Measurements from ENCODE around the gene FCRL3. TPM values are rescaled to one million over a fixed set of nuclear protein-coding genes. Genes with fewer than 3 reads are reported as not detected.

FCRL3 gene
- total and polyA plus RNA-seq, 10 of the 15 experiments (the other 5 are each of a cell fraction or from before 2014, with no cell fraction given) = 0.04 to 2.3 (median 0.07) TPM; not detected in 5

DNA sequence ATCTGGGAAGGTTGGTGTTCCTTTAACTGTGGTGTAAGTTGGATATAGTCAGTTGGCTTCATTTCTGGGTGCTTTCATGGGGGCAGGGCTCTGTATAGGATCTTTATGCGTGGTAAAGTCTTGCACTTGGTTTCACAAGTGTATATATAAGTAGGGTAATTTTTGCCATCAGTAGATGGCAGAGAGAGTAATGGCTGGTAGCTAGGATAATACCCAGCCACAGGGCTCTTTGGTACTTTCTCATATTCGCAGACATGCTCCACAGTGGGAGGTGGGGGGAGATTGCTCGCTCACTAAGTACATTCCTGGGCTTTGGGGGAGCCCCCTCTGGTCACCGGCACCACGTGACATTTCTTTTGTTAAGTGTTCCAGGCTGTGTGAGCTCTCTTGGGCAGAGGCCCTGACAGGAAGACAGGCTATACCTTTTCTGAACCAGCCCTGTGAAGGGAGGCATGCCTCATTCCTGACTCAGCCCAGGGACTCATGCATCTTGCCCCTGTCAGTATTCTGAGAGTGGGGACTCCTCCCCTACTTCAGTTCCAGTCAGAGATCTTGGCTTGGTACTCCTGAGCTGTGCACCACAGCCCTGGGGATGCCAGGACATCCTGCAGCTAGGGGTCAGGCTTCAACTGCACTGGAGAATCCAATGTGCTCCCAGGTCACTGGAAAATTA lies 38.8 kb upstream of the FCRL3 start:
- POLR2A ChIA-PET = interaction anchor here (0.6 kb wide), 1 partner anchor 169 kb away, joined by 3 read pairs; no protein-coding TSS in a partner anchor
- Histone ChIP-seq H3K4me2 (ENCODE audit: control insufficient read depth, insufficient read depth) (no peak overlapping the region), H3K9ac (ENCODE audit: control insufficient read depth, insufficient read depth, low read length) (no peak overlapping the region), H4K20me1 (ENCODE audit: control insufficient read depth, insufficient read depth) (no peaks in the 10 kb centered on the region), H3K36me3 (ENCODE audit: control insufficient read depth in 2 of 2, insufficient read depth in 2 of 2, low read length in 1 of 2) (no peaks in the 10 kb centered on the region), H3K79me2 (ENCODE audit: control insufficient read depth, insufficient read depth, low read length) (no peaks in the 10 kb centered on the region), H3K4me3 (no peak overlapping the region), H3K9me3 (replicated peaks; ENCODE audit: control insufficient read depth, insufficient read depth, low read length) (no peaks in the 10 kb centered on the region), H2AFZ (ENCODE audit: control insufficient read depth, low read depth, low read length) (no peak overlapping the region), H3K4me1 (ENCODE audit: control insufficient read depth, insufficient read depth, low read length) (peaks cover 2% of the 10 kb centered on the region; the same call in 1 of the 2 replicates), H3K27me3 (replicated peaks in 1 of 2; ENCODE audit: control insufficient read depth in 2 of 2, insufficient read depth in 2 of 2, low read length in 1 of 2) (no peaks in the 10 kb centered on the region), H3K27ac (ENCODE audit: control insufficient read depth, insufficient read depth) (no peak overlapping the region)
- DNase-seq (ENCODE audit: low read depth, low spot score) (no peak), FAIRE-seq (no peak), ATAC-seq (peak; percentile 37; the same call in 2 of the 3 replicates)
- SMC1A ChIA-PET (ENCODE audit: uncharacterized antibody, unreplicated experiment) = interaction anchor here (1.4 to 2.1 kb wide), 2 partner anchors 12 to 159 kb away, joined by 4 to 8 read pairs; no protein-coding TSS in a partner anchor
- no TSS peak for BruUV-seq (replicated peaks)
- in situ Hi-C loops (cut with MboI) = no loop called here
- CTCF ChIA-PET = interaction anchor here (1.8 kb wide), 1 partner anchor 159 kb away, joined by 5 read pairs; no protein-coding TSS in a partner anchor
- WGBS (ENCODE audit: insufficient coverage, insufficient replicate concordance, low lambda C conversion rate, missing lambda C conversion rate) = 8% methylated on average over 5 of the region's 5 CpGs
- TF ChIP-seq RAD51 (IDR thresholded peaks at IDR 0.05) (peak; percentile 76), CHD2 (IDR thresholded peaks at IDR 0.05; ENCODE audit: borderline replicate concordance, low read depth, low read length) (no peak), CREB1 (IDR thresholded peaks at IDR 0.05; ENCODE audit: low read depth) (no peak), BACH1 (IDR thresholded peaks at IDR 0.05; ENCODE audit: borderline replicate concordance) (no peak), BCL11A (IDR thresholded peaks at IDR 0.05; ENCODE audit: low read depth, low read length) (no peak), FOXM1 (IDR thresholded peaks at IDR 0.05; ENCODE audit: low read depth, low read length) (no peak), NRF1 (conservative IDR thresholded peaks at IDR 0.05; ENCODE audit: low read depth, low read length) (no peak), MTA3 (IDR thresholded peaks at IDR 0.05; ENCODE audit: borderline replicate concordance, low read length) (no peak), ZSCAN29 (IDR thresholded peaks at IDR 0.05) (no peak), IRF4 (IDR thresholded peaks at IDR 0.05; ENCODE audit: low read depth, low read length) (no peak), MTA2 (IDR thresholded peaks at IDR 0.05; ENCODE audit: low read depth) (no peak), USF1 (IDR thresholded peaks at IDR 0.05; ENCODE audit: borderline replicate concordance, extremely low read length, insufficient read depth, low read depth, low read length) (peak; percentile 9), SRF (IDR thresholded peaks at IDR 0.05; ENCODE audit: low read depth in 2 of 2, low read length in 2 of 2) (no peak), PAX5 (IDR thresholded peaks at IDR 0.05; ENCODE audit: borderline replicate concordance, low read depth, low read length) (no peak)
- TF ChIP-seq, protein P1, sequence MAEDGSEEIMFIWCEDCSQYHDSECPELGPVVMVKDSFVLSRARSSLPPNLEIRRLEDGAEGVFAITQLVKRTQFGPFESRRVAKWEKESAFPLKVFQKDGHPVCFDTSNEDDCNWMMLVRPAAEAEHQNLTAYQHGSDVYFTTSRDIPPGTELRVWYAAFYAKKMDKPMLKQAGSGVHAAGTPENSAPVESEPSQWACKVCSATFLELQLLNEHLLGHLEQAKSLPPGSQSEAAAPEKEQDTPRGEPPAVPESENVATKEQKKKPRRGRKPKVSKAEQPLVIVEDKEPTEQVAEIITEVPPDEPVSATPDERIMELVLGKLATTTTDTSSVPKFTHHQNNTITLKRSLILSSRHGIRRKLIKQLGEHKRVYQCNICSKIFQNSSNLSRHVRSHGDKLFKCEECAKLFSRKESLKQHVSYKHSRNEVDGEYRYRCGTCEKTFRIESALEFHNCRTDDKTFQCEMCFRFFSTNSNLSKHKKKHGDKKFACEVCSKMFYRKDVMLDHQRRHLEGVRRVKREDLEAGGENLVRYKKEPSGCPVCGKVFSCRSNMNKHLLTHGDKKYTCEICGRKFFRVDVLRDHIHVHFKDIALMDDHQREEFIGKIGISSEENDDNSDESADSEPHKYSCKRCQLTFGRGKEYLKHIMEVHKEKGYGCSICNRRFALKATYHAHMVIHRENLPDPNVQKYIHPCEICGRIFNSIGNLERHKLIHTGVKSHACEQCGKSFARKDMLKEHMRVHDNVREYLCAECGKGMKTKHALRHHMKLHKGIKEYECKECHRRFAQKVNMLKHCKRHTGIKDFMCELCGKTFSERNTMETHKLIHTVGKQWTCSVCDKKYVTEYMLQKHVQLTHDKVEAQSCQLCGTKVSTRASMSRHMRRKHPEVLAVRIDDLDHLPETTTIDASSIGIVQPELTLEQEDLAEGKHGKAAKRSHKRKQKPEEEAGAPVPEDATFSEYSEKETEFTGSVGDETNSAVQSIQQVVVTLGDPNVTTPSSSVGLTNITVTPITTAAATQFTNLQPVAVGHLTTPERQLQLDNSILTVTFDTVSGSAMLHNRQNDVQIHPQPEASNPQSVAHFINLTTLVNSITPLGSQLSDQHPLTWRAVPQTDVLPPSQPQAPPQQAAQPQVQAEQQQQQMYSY (CRISPR knock-in tag; IDR thresholded peaks at IDR 0.05) = no peak
- TF ChIP-seq, protein P2, sequence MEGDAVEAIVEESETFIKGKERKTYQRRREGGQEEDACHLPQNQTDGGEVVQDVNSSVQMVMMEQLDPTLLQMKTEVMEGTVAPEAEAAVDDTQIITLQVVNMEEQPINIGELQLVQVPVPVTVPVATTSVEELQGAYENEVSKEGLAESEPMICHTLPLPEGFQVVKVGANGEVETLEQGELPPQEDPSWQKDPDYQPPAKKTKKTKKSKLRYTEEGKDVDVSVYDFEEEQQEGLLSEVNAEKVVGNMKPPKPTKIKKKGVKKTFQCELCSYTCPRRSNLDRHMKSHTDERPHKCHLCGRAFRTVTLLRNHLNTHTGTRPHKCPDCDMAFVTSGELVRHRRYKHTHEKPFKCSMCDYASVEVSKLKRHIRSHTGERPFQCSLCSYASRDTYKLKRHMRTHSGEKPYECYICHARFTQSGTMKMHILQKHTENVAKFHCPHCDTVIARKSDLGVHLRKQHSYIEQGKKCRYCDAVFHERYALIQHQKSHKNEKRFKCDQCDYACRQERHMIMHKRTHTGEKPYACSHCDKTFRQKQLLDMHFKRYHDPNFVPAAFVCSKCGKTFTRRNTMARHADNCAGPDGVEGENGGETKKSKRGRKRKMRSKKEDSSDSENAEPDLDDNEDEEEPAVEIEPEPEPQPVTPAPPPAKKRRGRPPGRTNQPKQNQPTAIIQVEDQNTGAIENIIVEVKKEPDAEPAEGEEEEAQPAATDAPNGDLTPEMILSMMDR (IDR thresholded peaks at IDR 0.05 in 2 of 3, conservative IDR thresholded peaks at IDR 0.05 in 1 of 3; ENCODE audit: control insufficient read depth in 2 of 3, extremely low read depth in 1 of 3, insufficient read depth in 1 of 3, low read depth in 3 of 3, low read length in 3 of 3) = peak in 1 of 3 experiments; percentile 20; a peak in 1 of 6 replicates
- RAD21 ChIA-PET (ENCODE audit: unreplicated experiment) = interaction anchor here (0.6 to 1.4 kb wide), 2 partner anchors 12 to 72 kb away, joined by 3 to 4 read pairs; no protein-coding TSS in a partner anchor
- intact Hi-C loops (cut with micrococcal nuclease; ENCODE audit: unreplicated experiment) = no loop called here
